HEK293 (cell line): Measurements from ENCODE around the gene PKNOX2.
A peak's percentile ranks its signal among the peaks of the same experiment; 100 is the strongest.

Experiments
- MYNN ChIP-seq: fragments of 450-650 bp; formaldehyde crosslinking; IDR thresholded peaks from 2 replicates; pipeline ENCODE4 v1.5.1; 2016; ENCODE audit warnings: missing biosample characterization, missing genetic modification characterization, borderline replicate concordance
- OSR2 ChIP-seq: fragments of 450-650 bp; formaldehyde crosslinking; IDR thresholded peaks from 2 replicates; pipeline ENCODE4 v1.5.1; 2016; ENCODE audit warnings: missing biosample characterization, missing genetic modification characterization
- OVOL3 ChIP-seq: fragments of 450-650 bp; formaldehyde crosslinking; IDR thresholded peaks from 2 replicates; pipeline ENCODE4 v1.5.1; 2016; ENCODE audit warnings: missing biosample characterization, missing genetic modification characterization
- PBX3 ChIP-seq: sonication (generic); formaldehyde crosslinking; IDR thresholded peaks from 2 replicates; pipeline ENCODE4 v1.8.1; 2022; ENCODE audit warnings: mild to moderate bottlenecking, moderate library complexity, missing genetic modification reagents
- PRDM1 ChIP-seq: fragments of 450-650 bp; formaldehyde crosslinking; IDR thresholded peaks from 2 replicates; pipeline ENCODE4; 2016; ENCODE audit warnings: missing biosample characterization, missing genetic modification characterization
- SP2 ChIP-seq: fragments of 450-650 bp; formaldehyde crosslinking; IDR thresholded peaks from 2 replicates; pipeline ENCODE4 v1.5.1; 2016; ENCODE audit warnings: missing biosample characterization, missing genetic modification characterization
- WT1 ChIP-seq: fragments of 450-650 bp; formaldehyde crosslinking; IDR thresholded peaks from 2 replicates; pipeline ENCODE4 v1.5.1; 2016; ENCODE audit warnings: missing biosample characterization, missing genetic modification characterization
- ZBTB44 ChIP-seq: fragments of 450-650 bp; IDR thresholded peaks from 2 replicates; pipeline ENCODE4 v1.5.1; 2018; ENCODE audit warnings: missing biosample characterization, mild to moderate bottlenecking, missing genetic modification characterization
- ZFHX2 ChIP-seq: fragments of 450-650 bp; formaldehyde crosslinking; conservative IDR thresholded peaks from 2 replicates; pipeline ENCODE4 v1.5.1; 2016; ENCODE audit warnings: missing biosample characterization, missing genetic modification characterization
- ZFP69B ChIP-seq: fragments of 450-650 bp; formaldehyde crosslinking; IDR thresholded peaks from 2 replicates; pipeline ENCODE4 v1.5.1; 2016; ENCODE audit warnings: missing biosample characterization, missing genetic modification characterization
- ZNF133 ChIP-seq: fragments of 450-650 bp; formaldehyde crosslinking; IDR thresholded peaks from 2 replicates; pipeline ENCODE4 v1.5.1; 2016; ENCODE audit warnings: missing biosample characterization, missing genetic modification characterization
- ZNF426 ChIP-seq: fragments of 450-650 bp; formaldehyde crosslinking; IDR thresholded peaks from 2 replicates; pipeline ENCODE4 v1.5.1; 2017; ENCODE audit warnings: missing biosample characterization, missing genetic modification characterization, mild to moderate bottlenecking, inconsistent platforms, moderate library complexity
- ZNF548 ChIP-seq: fragments of 450-650 bp; formaldehyde crosslinking; IDR thresholded peaks from 2 replicates; pipeline ENCODE4 v1.5.1; 2016; ENCODE audit warnings: missing biosample characterization, missing genetic modification characterization
- ZNF555 ChIP-seq: fragments of 450-650 bp; formaldehyde crosslinking; conservative IDR thresholded peaks from 2 replicates; pipeline ENCODE4 v1.5.1; 2017; ENCODE audit warnings: missing biosample characterization, mild to moderate bottlenecking, missing genetic modification characterization, inconsistent platforms
- ZNF558 ChIP-seq: fragments of 450-650 bp; formaldehyde crosslinking; IDR thresholded peaks from 2 replicates; pipeline ENCODE4 v1.5.1; 2016; ENCODE audit warnings: missing biosample characterization, missing genetic modification characterization
- ZNF600 ChIP-seq: fragments of 450-650 bp; formaldehyde crosslinking; IDR thresholded peaks from 2 replicates; pipeline ENCODE4 v1.5.1; 2016; ENCODE audit warnings: missing biosample characterization, missing genetic modification characterization
- ZNF624 ChIP-seq: fragments of 450-650 bp; formaldehyde crosslinking; IDR thresholded peaks from 2 replicates; pipeline ENCODE4 v1.5.1; 2017; ENCODE audit warnings: missing biosample characterization, missing genetic modification characterization
- ZNF658 ChIP-seq: fragments of 450-650 bp; formaldehyde crosslinking; IDR thresholded peaks from 2 replicates; pipeline ENCODE4; 2016; ENCODE audit warnings: missing biosample characterization, missing genetic modification characterization
- ZNF670 ChIP-seq: fragments of 450-650 bp; formaldehyde crosslinking; IDR thresholded peaks from 2 replicates; pipeline ENCODE4 v1.5.1; 2016; ENCODE audit warnings: missing biosample characterization, missing genetic modification characterization, low read depth
- ZNF704 ChIP-seq: fragments of 450-650 bp; formaldehyde crosslinking; IDR thresholded peaks from 2 replicates; pipeline ENCODE4 v1.5.1; 2016; ENCODE audit warnings: missing biosample characterization, missing genetic modification characterization
- ZNF785 ChIP-seq: fragments of 450-650 bp; formaldehyde crosslinking; IDR thresholded peaks from 2 replicates; pipeline ENCODE4 v1.5.1; 2016; ENCODE audit warnings: missing biosample characterization, missing genetic modification characterization
- ZNF837 ChIP-seq: fragments of 450-650 bp; formaldehyde crosslinking; IDR thresholded peaks from 2 replicates; pipeline ENCODE4 v1.5.1; 2016; ENCODE audit warnings: missing biosample characterization, missing genetic modification characterization
- ZSCAN5A ChIP-seq: fragments of 450-650 bp; formaldehyde crosslinking; IDR thresholded peaks from 2 replicates; pipeline ENCODE4 v1.5.1; 2016; ENCODE audit warnings: missing biosample characterization, missing genetic modification characterization
- TF ChIP-seq, protein P1 (sequence below): fragments of 450-650 bp; formaldehyde crosslinking; IDR thresholded peaks from 2 replicates; pipeline ENCODE4 v1.5.1; 2016; ENCODE audit warnings: missing biosample characterization, missing genetic modification characterization
- TF ChIP-seq, protein P2 (sequence below): fragments of 450-650 bp; formaldehyde crosslinking; IDR thresholded peaks from 2 replicates; pipeline ENCODE4 v1.5.1; 2016; ENCODE audit warnings: missing biosample characterization, missing genetic modification characterization
- TF ChIP-seq, protein P3 (sequence below): fragments of 450-650 bp; formaldehyde crosslinking; IDR thresholded peaks from 2 replicates; pipeline ENCODE4 v1.5.1; 2016; ENCODE audit warnings: missing biosample characterization, missing genetic modification characterization
- TF ChIP-seq, protein P4 (sequence below): fragments of 450-650 bp; formaldehyde crosslinking; IDR thresholded peaks from 2 replicates; pipeline ENCODE4 v1.5.1; 2016; ENCODE audit warnings: missing biosample characterization, missing genetic modification characterization

The PKNOX2 gene

GRCh38 chr11:125164422-125165110, at the start of gene PKNOX2 (continued):
- TF ChIP-seq PBX3 (CRISPR knock-in tag) = no peak
- no peak for TF ChIP-seq ZNF837 (tag by site-specific recombination)
- no peak for TF ChIP-seq ZNF555 (tag by site-specific recombination)
- no peak for TF ChIP-seq ZFHX2 (tag by site-specific recombination)
- TF ChIP-seq, protein P1, sequence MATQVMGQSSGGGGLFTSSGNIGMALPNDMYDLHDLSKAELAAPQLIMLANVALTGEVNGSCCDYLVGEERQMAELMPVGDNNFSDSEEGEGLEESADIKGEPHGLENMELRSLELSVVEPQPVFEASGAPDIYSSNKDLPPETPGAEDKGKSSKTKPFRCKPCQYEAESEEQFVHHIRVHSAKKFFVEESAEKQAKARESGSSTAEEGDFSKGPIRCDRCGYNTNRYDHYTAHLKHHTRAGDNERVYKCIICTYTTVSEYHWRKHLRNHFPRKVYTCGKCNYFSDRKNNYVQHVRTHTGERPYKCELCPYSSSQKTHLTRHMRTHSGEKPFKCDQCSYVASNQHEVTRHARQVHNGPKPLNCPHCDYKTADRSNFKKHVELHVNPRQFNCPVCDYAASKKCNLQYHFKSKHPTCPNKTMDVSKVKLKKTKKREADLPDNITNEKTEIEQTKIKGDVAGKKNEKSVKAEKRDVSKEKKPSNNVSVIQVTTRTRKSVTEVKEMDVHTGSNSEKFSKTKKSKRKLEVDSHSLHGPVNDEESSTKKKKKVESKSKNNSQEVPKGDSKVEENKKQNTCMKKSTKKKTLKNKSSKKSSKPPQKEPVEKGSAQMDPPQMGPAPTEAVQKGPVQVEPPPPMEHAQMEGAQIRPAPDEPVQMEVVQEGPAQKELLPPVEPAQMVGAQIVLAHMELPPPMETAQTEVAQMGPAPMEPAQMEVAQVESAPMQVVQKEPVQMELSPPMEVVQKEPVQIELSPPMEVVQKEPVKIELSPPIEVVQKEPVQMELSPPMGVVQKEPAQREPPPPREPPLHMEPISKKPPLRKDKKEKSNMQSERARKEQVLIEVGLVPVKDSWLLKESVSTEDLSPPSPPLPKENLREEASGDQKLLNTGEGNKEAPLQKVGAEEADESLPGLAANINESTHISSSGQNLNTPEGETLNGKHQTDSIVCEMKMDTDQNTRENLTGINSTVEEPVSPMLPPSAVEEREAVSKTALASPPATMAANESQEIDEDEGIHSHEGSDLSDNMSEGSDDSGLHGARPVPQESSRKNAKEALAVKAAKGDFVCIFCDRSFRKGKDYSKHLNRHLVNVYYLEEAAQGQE (tag by site-specific recombination) = no peak
- no peak for TF ChIP-seq ZNF133 (tag by site-specific recombination)
- TF ChIP-seq ZNF658 (tag by site-specific recombination) = no peak
- no peak for TF ChIP-seq ZNF704 (tag by site-specific recombination)
- no peak for TF ChIP-seq ZNF558
- no peak; the same call in 1 of the 2 replicates for TF ChIP-seq ZFP69B (tag by site-specific recombination)
- TF ChIP-seq OVOL3 = no peak
- peak; percentile 47 for TF ChIP-seq SP2 (tag by site-specific recombination)
- no peak for TF ChIP-seq OSR2
- TF ChIP-seq ZNF426 = no peak
- peak; percentile 90 for TF ChIP-seq WT1 (tag by site-specific recombination)
- TF ChIP-seq PRDM1 = peak; percentile 31; the same call in 1 of the 2 replicates
- no peak for TF ChIP-seq ZNF624 (tag by site-specific recombination)
- TF ChIP-seq, protein P2, sequence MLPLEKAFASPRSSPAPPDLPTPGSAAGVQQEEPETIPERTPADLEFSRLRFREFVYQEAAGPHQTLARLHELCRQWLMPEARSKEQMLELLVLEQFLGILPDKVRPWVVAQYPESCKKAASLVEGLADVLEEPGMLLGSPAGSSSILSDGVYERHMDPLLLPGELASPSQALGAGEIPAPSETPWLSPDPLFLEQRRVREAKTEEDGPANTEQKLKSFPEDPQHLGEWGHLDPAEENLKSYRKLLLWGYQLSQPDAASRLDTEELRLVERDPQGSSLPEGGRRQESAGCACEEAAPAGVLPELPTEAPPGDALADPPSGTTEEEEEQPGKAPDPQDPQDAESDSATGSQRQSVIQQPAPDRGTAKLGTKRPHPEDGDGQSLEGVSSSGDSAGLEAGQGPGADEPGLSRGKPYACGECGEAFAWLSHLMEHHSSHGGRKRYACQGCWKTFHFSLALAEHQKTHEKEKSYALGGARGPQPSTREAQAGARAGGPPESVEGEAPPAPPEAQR (tag by site-specific recombination) = no peak
- no peak for TF ChIP-seq ZSCAN5A (tag by site-specific recombination)
- no peak for TF ChIP-seq MYNN (tag by site-specific recombination)
- no peak for TF ChIP-seq ZNF548 (tag by site-specific recombination)
- no peak for TF ChIP-seq ZNF670
- TF ChIP-seq ZNF600 (tag by site-specific recombination) = 0 out of 2 replicates have a peak, but pooled peaks have one; percentile 16
- no peak for TF ChIP-seq ZBTB44
- TF ChIP-seq, protein P3, sequence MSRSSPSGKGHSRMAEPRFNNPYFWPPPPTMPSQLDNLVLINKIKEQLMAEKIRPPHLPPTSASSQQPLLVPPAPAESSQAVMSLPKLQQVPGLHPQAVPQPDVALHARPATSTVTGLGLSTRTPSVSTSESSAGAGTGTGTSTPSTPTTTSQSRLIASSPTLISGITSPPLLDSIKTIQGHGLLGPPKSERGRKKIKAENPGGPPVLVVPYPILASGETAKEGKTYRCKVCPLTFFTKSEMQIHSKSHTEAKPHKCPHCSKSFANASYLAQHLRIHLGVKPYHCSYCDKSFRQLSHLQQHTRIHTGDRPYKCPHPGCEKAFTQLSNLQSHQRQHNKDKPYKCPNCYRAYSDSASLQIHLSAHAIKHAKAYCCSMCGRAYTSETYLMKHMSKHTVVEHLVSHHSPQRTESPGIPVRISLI (tag by site-specific recombination) = no peak
- TF ChIP-seq ZNF785 (tag by site-specific recombination) = no peak
- TF ChIP-seq, protein P4, sequence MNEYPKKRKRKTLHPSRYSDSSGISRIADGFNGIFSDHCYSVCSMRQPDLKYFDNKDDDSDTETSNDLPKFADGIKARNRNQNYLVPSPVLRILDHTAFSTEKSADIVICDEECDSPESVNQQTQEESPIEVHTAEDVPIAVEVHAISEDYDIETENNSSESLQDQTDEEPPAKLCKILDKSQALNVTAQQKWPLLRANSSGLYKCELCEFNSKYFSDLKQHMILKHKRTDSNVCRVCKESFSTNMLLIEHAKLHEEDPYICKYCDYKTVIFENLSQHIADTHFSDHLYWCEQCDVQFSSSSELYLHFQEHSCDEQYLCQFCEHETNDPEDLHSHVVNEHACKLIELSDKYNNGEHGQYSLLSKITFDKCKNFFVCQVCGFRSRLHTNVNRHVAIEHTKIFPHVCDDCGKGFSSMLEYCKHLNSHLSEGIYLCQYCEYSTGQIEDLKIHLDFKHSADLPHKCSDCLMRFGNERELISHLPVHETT = no peak
